Trophoblast cell (in vitro differentiated cells and primary cell): ENCODE measurements around the gene E2F6.

Source experiments
- DNase-seq, 2 donors: peaks; one replicate each; pipeline ENCODE4 v3.0.0-alpha.2; 2016
- H2AFZ ChIP-seq: 2 replicates; pipeline ENCODE4 v1.6.1; 2013; ENCODE audit warnings: low read length, moderate library complexity, mild to moderate bottlenecking; ENCODE audit not compliant: insufficient read depth, poor library complexity
- H2AK5ac ChIP-seq: 2 replicates; pipeline ENCODE4 v1.6.1; 2013; ENCODE audit warnings: mild to moderate bottlenecking, low read length
- H2BK120ac ChIP-seq: 2 replicates; pipeline ENCODE4 v1.6.1; 2013; ENCODE audit warnings: low read length, mild to moderate bottlenecking, moderate library complexity; ENCODE audit not compliant: insufficient read depth, poor library complexity
- H2BK12ac ChIP-seq: 2 replicates; pipeline ENCODE4 v1.6.1; 2013; ENCODE audit warnings: mild to moderate bottlenecking, low read length, moderate library complexity
- H2BK5ac ChIP-seq: 2 replicates; pipeline ENCODE4 v1.6.1; 2013; ENCODE audit warnings: low read length, low read depth, moderate library complexity, mild to moderate bottlenecking; ENCODE audit not compliant: poor library complexity
- H3K14ac ChIP-seq: 2 replicates; pipeline ENCODE4 v1.6.1; 2013; ENCODE audit warnings: mild to moderate bottlenecking, low read length
- H3K18ac ChIP-seq: 2 replicates; pipeline ENCODE4 v1.6.1; 2013; ENCODE audit warnings: mild to moderate bottlenecking, low read length
- H3K23ac ChIP-seq: 2 replicates; pipeline ENCODE4 v1.6.1; 2013; ENCODE audit warnings: low read length
- H3K27ac ChIP-seq: 2 replicates; pipeline ENCODE4 v1.5.1; 2013; ENCODE audit warnings: low read depth, mild to moderate bottlenecking, inconsistent platforms, low read length, moderate library complexity
- H3K27me3 ChIP-seq: 2 replicates; pipeline ENCODE4 v1.6.1; 2013; ENCODE audit warnings: inconsistent platforms, mild to moderate bottlenecking, low read length, moderate library complexity; ENCODE audit not compliant: insufficient read depth
- H3K36me3 ChIP-seq, 2 experiments: 1 replicate in 1 of 2; 2 replicates in 1 of 2; pipeline ENCODE4 v1.6.1; 2013; ENCODE audit warnings: low read length in 2 of 2, mild to moderate bottlenecking in 2 of 2, moderate library complexity in 1 of 2; ENCODE audit not compliant: insufficient read depth in 2 of 2, control insufficient read depth in 1 of 2
- H3K4ac ChIP-seq: 2 replicates; pipeline ENCODE4 v1.6.1; 2013; ENCODE audit warnings: low read depth, mild to moderate bottlenecking, low read length, moderate library complexity
- H3K4me1 ChIP-seq, 2 experiments: 1 replicate in 1 of 2; 2 replicates in 1 of 2; pipeline ENCODE4 v1.6.1; 2013; ENCODE audit warnings: low read length in 2 of 2, mild to moderate bottlenecking in 2 of 2, moderate library complexity in 1 of 2; ENCODE audit not compliant: insufficient read depth in 2 of 2, control insufficient read depth in 1 of 2
- H3K4me2 ChIP-seq: 2 replicates; pipeline ENCODE4 v1.6.1; 2013; ENCODE audit warnings: inconsistent platforms, mild to moderate bottlenecking, low read length, moderate library complexity
- H3K4me3 ChIP-seq: 2 replicates; pipeline ENCODE4 v1.5.1; 2013; ENCODE audit warnings: mild to moderate bottlenecking, low read depth, low read length, inconsistent platforms
- H3K79me1 ChIP-seq: one replicate; pipeline ENCODE4 v1.6.1; 2013; ENCODE audit warnings: low read length
- H3K79me2 ChIP-seq: 2 replicates; pipeline ENCODE4 v1.6.1; 2013; ENCODE audit warnings: low read length, mild to moderate bottlenecking; ENCODE audit not compliant: control insufficient read depth, insufficient read depth, poor library complexity
- H3K9ac ChIP-seq: 2 replicates; pipeline ENCODE4 v1.6.1; 2013; ENCODE audit warnings: mild to moderate bottlenecking, low read length
- H3K9me3 ChIP-seq: 2 replicates; pipeline ENCODE4 v1.6.1; 2013; ENCODE audit warnings: low read depth, mild to moderate bottlenecking, control low read depth, inconsistent platforms, low read length; ENCODE audit not compliant: insufficient read depth
- H4K12ac ChIP-seq: 2 replicates; pipeline ENCODE4 v1.6.1; 2013; ENCODE audit warnings: low read depth, mild to moderate bottlenecking, low read length, moderate library complexity
- H4K8ac ChIP-seq: 2 replicates; pipeline ENCODE4 v1.6.1; 2013; ENCODE audit warnings: low read depth, mild to moderate bottlenecking, low read length, moderate library complexity
- H4K91ac ChIP-seq: one replicate; pipeline ENCODE4 v1.6.1; 2013; ENCODE audit warnings: low read depth, mild to moderate bottlenecking, low read length, moderate library complexity
- WGBS: extraction: QIAGEN DNeasy Blood & Tissue Kit; methylation state at CpG from one replicate; pipeline ENCODE4 v1.1.7; 2013; ENCODE audit warnings: missing lambda C conversion rate; ENCODE audit not compliant: insufficient read length, insufficient coverage; ENCODE audit errors: extremely low coverage; 5-methylcytosine and 5-hydroxymethylcytosine counted together

Gene E2F6

GRCh38 chr2:11465110-11465484 is 864 bp downstream of the E2F6 start:
- Histone ChIP-seq H3K4me1 (peaks cover 5 to 8% of the 10 kb centered on the region in 2 experiments), H3K9me3 (no peaks in the 10 kb centered on the region), H3K27me3 (no peaks in the 10 kb centered on the region), H2AK5ac (no peak overlapping the region), H3K18ac (no peak overlapping the region), H3K4me2 (peak overlapping the region; percentile 99), H4K12ac (no peak overlapping the region), H3K4ac (peak overlapping the region; percentile 24), H4K91ac (no peak overlapping the region), H3K36me3 (peaks cover 3 to 4% of the 10 kb centered on the region in 2 experiments), H3K4me3 (peak overlapping the region; percentile 81), H2BK5ac (no peak overlapping the region), H3K9ac (peak overlapping the region; percentile 27), H3K27ac (peak overlapping the region; percentile 73), H2BK12ac (no peak overlapping the region), H3K14ac (peak overlapping the region; percentile 99), H3K23ac (no peak overlapping the region), H3K79me1 (peaks cover 6% of the 10 kb centered on the region), H2BK120ac (no peak overlapping the region), H2AFZ (no peak overlapping the region), H4K8ac (no peak overlapping the region), H3K79me2 (peaks cover 8% of the 10 kb centered on the region)
- no peak for DNase-seq
- no CpG with 5 or more reads among the region's 6 CpGs for WGBS

DNA sequence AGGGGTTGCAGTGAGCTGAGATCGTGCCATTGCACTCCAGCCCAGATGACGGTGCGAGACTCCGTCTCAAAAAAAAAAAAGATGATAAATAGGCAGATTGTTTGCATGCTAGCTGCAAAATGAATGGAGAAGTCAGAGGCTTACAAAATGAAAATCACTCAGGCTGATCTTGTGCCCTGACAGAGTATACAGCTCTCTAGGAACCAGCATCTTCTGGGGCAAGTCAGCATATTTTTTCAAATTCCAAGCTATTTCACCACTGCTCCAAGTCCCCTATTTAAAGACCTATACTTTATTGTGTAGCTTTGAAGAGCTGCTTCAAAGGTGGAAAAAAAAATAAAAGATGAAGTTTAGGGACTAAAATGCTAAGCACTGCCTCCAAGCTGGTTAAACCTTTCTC is 6.1 kb downstream of the E2F6 start:
- Histone ChIP-seq H3K9ac (no peak overlapping the region), H3K23ac (no peak overlapping the region), H3K4me3 (no peak overlapping the region), H2AK5ac (no peak overlapping the region), H4K12ac (no peak overlapping the region), H3K14ac (no peak overlapping the region), H3K18ac (no peak overlapping the region), H2BK120ac (no peak overlapping the region), H3K27me3 (no peaks in the 10 kb centered on the region), H3K9me3 (no peaks in the 10 kb centered on the region), H3K36me3 (peaks cover 6 to 7% of the 10 kb centered on the region in 2 experiments), H4K91ac (no peak overlapping the region), H2AFZ (no peak overlapping the region), H4K8ac (no peak overlapping the region), H2BK12ac (no peak overlapping the region), H3K79me2 (no peaks in the 10 kb centered on the region), H3K4ac (peak overlapping the region; percentile 78), H3K79me1 (no peaks in the 10 kb centered on the region), H3K4me2 (no peak overlapping the region), H2BK5ac (no peak overlapping the region), H3K27ac (no peak overlapping the region), H3K4me1 (peaks cover 0 to under 1% of the 10 kb centered on the region in 2 experiments)
- WGBS = no CpG with 5 or more reads among the region's 4 CpGs
- DNase-seq = peak; percentile 53 to 85

DNA sequence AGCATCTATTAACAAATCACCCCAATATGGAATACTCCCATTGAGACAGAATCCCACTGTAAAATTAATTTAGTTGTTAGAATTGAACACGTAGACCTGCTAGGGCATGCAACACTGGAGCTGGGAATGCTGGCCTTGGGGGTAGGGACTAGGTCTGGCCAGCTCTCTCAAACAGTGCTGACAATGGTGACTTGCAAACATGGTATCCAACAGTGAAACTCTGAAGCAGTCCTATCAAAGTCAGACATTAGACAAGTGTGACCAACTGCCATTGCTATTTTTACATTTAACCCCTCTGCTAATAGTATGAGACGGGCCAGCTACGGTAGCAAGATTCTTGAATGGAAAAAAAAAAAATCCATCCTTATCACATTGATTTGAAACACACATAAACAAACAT is 7.2 kb downstream of the E2F6 start:
- Histone ChIP-seq H4K8ac (no peak overlapping the region), H3K79me2 (no peaks in the 10 kb centered on the region), H3K4ac (no peak overlapping the region), H4K91ac (no peak overlapping the region), H3K23ac (no peak overlapping the region), H2AFZ (no peak overlapping the region), H4K12ac (no peak overlapping the region), H3K4me1 (no peaks in the 10 kb centered on the region), H3K27me3 (no peaks in the 10 kb centered on the region), H2BK5ac (no peak overlapping the region), H3K36me3 (peaks cover 6 to 7% of the 10 kb centered on the region in 2 experiments), H2AK5ac (no peak overlapping the region), H2BK120ac (no peak overlapping the region), H3K18ac (no peak overlapping the region), H3K14ac (no peak overlapping the region), H3K9me3 (no peaks in the 10 kb centered on the region), H3K79me1 (no peaks in the 10 kb centered on the region), H3K4me2 (no peak overlapping the region), H3K9ac (no peak overlapping the region), H3K4me3 (no peak overlapping the region), H3K27ac (no peak overlapping the region), H2BK12ac (no peak overlapping the region)
- no peak for DNase-seq
- WGBS = no CpG with 5 or more reads among the region's 3 CpGs

GRCh38 chr2:11457935-11458334 is 8.0 kb downstream of the E2F6 start:
- WGBS = no CpG with 5 or more reads among the region's 1 CpG
- H3K36me3 ChIP-seq = peaks cover 3 to 6% of the 10 kb centered on the region in 2 experiments

More at GRCh38 chr2:11457935-11458334, 8.0 kb downstream of the E2F6 start:
- Histone ChIP-seq H3K18ac (no peak overlapping the region), H2BK120ac (no peak overlapping the region), H4K8ac (no peak overlapping the region), H4K91ac (no peak overlapping the region), H2BK12ac (no peak overlapping the region), H3K79me1 (no peaks in the 10 kb centered on the region), H3K4me1 (no peaks in the 10 kb centered on the region), H2AK5ac (no peak overlapping the region), H3K79me2 (no peaks in the 10 kb centered on the region), H3K4me3 (no peak overlapping the region), H3K14ac (no peak overlapping the region), H3K27me3 (no peaks in the 10 kb centered on the region), H3K4me2 (no peak overlapping the region), H3K9me3 (no peaks in the 10 kb centered on the region), H3K9ac (no peak overlapping the region), H3K27ac (no peak overlapping the region), H2AFZ (no peak overlapping the region), H4K12ac (no peak overlapping the region), H3K23ac (no peak overlapping the region), H2BK5ac (no peak overlapping the region), H3K4ac (no peak overlapping the region)
- no peak for DNase-seq
